GM19193 (cell line): ENCODE data around the gene HOXC13.

Experiments
- POLR2A ChIP-seq: IDR thresholded peaks from 4 replicates; pipeline ENCODE4 v1.6.1; 2011; ENCODE audit not compliant: insufficient read depth, insufficient read length; ENCODE audit errors: extremely low read depth

Gene HOXC13

DNA sequence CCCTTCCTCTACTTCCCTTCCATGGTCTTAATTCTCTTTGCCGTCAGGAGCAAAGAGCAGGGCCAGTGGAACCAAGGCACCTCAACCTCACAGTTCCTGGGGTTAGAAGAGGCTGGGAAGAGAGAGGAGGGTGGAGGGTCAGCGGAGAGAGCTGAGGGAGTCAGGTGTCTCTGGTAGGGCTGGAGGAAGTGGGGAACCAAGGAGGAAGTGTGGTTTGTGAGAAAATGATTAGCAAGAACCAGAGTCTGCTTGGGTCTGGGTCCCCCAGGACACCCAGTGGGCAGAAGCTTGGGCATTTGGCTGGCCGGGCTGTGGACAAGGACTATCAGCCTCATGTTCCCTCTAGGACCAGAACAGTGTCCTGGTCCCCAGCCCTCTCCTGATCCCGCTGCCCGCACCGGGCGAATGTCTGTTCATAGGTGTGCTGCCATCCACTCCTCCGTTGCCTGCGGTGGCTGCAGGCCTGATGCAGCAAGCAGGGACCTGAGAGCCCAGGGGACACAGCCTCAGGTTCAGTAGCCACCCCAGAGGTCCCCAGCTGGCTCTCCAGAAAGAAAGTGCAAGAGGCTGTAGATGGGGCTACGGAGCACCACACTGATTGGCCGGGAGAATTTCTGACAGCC lies 18.4 kb downstream of the HOXC13 start:
- no peak for TF ChIP-seq POLR2A

DNA sequence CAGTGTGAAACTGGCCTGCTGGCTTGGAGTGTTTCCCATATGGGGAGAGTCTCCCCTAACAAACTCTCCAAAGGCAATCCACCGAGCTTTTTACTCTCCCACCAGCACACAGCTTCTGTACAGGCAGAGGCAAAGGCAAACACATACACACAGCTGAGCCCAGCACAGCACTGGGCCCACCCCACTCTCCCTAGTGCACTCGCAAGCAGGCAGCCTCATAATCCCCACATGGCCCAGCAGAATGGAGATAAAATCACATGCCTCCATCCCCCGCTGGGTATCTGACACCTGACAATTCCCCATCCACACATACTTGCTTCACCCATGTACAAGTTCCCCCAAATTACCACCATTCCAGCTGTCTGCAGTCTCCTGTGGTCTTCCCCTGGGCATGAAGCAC lies 19.5 kb downstream of the HOXC13 start:
- TF ChIP-seq POLR2A: no peak

DNA sequence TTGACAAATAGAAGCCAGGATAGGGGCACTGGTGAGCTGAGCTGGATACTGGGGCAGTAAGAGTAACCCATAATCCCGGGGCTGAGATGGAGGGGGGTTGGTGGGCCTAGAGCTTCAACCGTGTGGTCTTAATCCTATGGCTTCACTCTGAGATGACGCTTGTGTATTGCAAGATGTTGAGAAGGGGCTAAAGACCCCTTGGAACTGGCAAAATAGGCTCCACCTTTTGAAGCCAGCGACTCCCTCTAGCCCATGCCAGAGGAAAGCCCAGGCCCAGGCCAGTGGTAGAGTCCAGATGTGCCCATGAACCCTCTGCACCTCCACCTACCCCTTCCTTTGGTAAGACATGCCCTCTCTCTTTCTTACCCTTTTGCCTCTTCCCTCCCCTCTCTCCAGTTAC lies 20.7 kb downstream of the HOXC13 start:
- TF ChIP-seq POLR2A: no peak

DNA sequence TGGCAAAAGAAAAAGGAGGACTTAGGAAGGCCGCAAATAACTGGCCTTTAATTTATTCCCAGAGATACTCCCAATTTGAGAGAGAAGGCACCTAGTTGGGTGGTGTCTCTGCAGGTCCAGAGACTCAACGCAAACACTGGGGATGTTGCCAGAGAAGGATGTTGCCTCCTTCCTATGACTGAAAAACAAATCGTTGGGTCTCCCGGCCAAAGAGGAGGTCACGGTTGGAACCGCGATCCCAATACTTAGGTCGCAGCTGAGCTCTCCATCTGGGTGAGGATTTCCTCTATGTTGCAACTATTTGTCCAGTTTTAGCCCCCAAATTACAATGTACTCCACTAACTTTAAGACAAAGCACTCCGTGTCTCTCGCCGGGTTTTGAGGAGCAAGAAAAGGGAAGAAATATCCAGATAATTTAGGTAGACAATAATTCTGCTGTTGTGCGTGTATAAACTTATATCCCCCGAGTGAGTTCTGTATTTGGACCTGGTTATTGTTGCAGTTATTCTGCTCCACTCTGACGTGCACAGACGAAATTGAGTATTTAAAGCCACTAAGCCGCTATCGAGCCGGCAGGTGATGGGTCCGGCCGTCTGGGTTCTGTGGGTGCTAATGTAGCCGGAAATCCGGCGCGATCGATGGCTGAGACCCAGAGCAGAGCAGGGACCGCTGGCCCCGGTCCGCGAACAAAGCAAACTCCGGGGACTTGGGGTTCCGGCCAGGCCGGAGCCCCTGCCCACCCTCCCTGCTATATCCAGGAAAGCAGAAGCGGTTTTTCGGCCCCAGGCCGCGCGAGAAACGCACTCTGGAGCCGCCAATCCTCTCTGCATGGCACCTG lies 21.8 kb downstream of the HOXC13 start:
- TF ChIP-seq POLR2A: no peak

DNA sequence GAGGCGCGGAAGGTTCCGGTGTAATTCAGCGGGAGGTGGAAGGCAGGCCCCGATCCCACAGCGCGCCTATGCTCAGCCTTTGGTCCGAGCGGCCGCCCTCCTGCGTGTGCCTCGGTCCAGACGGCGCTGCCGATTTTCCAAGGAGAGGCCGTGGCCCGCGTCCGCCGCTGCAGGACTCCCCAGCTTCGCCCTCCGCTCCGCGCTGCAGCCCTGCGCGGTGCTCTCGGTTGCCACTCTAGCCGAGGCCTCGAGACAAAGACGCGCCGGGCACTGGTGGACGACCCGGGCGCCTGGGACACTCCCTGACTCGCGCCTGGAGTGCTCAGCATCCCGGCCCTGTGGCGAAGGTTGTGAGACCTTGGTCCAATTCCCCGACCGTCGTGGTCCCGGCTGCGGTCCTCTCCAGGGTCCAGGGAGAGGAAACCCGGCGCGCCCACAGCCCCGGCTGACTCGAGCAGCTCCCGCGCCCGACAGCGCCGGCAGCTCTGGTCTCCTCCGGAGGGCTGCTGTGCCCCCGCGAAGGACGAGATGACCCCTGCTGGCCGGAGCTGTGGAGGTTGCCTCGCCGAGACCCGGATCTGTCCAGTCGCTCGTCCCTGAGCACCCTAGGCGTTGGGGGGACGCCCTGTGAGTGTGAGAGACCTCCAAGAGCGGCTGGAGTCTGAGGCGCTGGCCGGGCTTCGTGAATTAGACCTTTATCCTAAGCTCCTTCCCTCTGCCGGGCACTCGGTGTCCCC lies 22.6 kb downstream of the HOXC13 start:
- no peak for TF ChIP-seq POLR2A

DNA sequence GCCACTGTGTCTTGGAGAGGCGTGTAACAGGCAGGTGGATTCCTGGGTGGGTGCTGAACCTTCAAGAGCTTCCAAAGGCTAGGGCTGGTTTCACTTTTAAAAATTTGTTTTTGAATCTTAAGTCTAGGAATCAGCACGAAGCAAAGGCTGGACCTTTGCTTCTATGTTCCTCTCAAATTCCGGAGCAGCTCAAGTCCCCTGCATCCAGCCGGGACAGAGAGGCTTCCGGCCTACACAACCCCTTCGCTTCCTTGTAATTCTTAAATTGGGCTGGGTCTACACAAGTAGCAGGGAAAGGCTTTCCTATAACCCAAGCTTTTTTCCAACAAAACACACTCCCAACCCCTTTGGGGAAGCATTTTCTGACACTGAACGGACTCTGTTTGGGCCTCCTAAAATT lies 24.4 kb downstream of the HOXC13 start:
- no peak for TF ChIP-seq POLR2A

DNA sequence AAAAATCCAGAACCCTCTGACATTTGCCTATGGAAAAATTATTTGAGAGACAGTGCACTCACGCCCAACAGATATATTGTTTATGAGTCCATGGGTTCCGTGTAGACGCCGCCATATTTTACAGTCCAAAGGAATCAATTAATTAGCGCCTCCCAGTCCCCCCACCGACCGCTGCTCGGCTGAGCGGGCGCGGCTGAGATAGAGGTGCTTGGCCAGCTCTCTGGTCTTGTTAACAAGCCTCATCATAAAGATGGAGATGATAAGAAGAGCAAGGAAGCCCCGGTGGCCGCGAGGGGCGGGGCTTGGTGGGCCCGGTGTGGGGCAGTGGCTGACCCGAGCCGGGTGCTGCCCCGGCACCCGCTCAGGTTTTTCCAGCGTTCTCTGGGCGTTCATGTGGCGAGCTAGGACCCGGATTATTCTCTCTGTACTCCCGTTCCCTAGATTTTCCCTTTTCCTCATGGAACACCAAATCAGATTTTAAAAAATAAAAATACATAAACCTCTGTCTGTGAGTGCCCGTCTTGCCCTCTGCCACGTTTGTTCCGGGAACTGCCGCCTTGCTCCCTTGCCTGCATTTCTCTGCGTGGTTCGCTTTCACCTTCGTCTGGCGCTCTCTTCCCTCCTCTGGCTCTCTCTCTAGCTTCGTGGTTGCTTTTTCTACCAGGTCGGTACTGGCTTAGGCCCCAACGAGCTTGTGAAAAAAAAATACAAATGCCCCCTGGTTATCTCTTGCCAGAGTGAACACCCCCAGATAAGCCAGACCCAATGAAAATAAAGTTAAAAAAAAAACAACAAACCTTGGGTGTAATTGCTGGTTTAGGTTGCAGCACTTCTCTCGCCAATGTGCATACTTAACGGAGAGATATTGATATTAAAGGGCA lies 25.0 kb downstream of the HOXC13 start:
- TF ChIP-seq POLR2A: no peak

DNA sequence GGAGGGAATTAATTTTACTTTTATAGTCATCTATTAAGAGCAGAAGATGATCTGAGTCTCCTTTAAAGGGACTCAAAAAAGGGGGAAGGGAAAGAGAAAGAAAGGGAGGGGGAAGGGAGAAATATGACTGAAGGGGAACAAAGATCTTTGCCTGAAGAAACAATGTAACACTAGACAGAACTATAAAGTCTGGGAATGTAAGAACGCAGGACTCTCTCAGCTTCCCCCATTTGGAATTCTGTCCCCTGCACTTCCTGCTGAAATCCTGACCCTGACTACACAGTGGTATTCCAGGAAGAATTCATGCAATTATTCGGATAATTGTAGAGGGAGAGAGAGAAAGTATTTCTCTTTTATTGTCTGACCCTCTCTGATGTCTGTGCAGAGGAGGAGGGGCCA lies 25.7 kb downstream of the HOXC13 start:
- no peak for TF ChIP-seq POLR2A

DNA sequence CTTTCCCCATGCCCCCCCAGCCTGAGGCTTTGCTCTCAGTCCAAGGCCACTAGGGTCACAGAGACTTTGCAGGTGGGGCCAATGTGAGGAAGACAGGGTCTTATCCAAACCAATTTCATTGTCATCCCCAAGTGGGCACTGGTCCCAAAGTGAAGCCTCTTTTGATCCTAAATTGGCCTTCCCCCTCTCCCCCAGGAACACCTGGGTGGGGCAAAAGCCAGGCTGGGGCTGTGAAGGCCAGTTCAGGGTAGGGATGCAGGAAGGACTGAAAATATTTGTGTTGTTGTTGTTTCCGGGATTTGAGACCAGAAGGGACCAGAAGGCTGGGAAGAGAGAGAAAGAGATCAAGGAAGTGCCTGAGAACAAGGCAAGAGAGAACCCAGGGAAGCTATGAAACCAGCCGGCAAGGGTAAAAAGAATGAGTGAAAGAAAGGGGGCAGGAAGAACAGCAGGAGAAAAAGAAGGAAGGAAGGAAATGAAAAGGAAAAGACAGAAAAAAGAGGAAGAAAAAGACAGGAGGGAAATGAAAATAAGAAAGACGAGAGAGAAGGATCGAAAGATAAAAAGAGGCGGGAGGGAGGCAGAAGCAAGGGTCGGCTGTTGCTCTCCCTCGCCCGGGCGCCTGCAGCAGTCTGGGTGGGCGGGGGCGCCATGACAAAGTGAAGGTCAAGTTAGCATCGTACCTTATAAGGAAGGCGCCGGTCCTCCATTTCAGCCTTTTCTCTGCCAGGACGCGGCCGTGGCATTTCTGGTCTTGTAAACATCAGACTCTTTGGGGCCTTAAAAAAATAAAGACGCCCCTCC lies 26.9 kb downstream of the HOXC13 start:
- no peak for TF ChIP-seq POLR2A

DNA sequence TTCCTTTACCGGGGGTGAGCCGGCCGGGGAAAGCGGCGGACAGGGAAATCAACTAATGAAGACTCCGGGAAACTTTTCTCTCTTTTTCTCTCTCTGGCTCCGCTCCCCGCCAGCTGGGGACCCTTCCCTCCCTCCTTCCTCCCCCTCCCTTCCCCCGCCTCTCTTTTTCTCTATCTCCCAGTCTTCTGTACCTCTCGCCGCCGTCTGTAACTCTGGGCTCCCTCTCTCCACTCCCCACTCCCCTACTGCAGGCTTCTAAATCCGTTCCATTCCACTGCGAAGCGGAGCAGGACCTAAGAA lies 27.4 kb downstream of the HOXC13 start:
- no peak for TF ChIP-seq POLR2A

DNA sequence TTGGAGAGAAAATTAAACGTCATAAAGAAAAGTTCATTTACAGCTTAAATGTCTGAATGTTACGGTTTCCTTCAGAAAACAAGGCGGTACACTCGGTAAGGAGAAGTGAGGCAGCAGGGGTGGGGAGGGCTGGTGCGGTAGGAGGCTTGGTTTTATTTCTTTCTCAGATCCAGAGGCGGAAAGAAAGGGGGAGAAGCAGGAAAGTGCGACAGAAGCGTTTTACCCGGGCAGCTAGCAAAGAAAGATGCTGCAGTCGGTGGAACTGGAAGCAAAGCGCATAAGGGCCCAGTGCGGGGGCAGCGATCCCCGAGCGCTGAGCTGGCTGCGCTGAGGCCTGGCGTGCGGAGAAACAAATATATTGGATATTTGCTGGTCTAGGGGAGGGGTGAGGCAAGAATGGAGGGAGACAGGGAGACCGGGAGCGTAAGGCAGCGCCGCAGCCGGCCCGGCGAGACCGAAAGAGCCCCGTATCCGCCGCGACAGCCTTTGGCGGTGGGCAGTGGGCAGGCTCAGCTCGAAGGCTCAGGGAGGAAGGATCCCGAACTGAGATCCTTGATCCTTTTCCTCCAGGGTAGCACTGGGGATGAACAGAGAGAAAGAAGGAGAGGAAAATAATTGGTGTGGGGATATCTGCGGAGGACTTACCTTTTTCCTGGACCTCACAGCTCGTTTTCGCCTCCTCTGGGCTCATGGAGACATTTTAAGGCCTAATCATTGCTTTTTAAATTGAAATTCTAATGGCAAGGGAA lies 27.9 kb downstream of the HOXC13 start:
- TF ChIP-seq POLR2A: no peak

DNA sequence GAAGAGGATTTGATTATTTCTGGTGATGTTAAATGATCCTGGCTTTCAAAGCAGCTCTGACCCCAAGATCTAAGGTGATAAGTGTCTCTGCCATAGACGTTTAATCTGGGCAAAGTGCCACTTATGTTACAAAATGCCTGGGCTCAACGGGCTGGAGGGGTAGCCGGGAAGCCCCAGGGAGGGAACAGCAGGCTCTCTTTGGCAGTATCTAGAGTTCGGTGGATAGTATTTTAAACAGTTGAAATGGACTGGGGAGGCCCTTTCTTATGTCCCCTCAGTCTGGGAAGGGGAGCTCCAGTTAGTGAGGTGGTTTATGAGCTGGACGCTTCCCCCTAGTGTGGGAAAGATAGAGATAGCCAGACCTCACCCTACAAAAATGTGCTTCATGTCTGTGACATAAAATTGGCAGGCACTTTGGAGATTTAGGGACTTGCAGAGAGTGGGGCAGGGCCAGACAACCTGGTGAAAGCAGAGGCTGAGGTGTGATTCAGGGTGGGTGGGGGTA lies 28.8 kb downstream of the HOXC13 start:
- TF ChIP-seq POLR2A: no peak
